ENCODE results near the gene ZSWIM1. TPM values are rescaled to one million over a fixed set of nuclear protein-coding genes. Genes with fewer than 3 reads are reported as not detected.

The ZSWIM1 gene
- total RNA-seq, 1 donor from 2014 or later, result 10.7 TPM

- Histone ChIP-seq H3K9me3 (ENCODE audit: low read depth) (no peaks in the 10 kb centered on the region), H4K20me1 (ENCODE audit: low read depth) (no peaks in the 10 kb centered on the region), H3K4me1 (peaks cover 11% of the 10 kb centered on the region), H3F3A (ENCODE audit: low read depth) (peaks cover 9% of the 10 kb centered on the region), H3K36me3 (no peaks in the 10 kb centered on the region), H3K27me3 (peaks cover 9% of the 10 kb centered on the region), H2AFZ (replicated peaks) (no peak overlapping the region), H3K4me3 (no peak overlapping the region), H3K27ac (no peak overlapping the region), H3K4me2 (no peak overlapping the region), H3K79me2 (ENCODE audit: low read depth) (peaks cover 11% of the 10 kb centered on the region), H3K9ac (no peak overlapping the region)
- peaks cover 13% of the 10 kb centered on the region for H3K36me3 Mint-ChIP-seq
- H3K4me1 Mint-ChIP-seq, result peaks cover 22% of the 10 kb centered on the region
- H3K27ac Mint-ChIP-seq, result no peak overlapping the region
- no peaks in the 10 kb centered on the region for H3K9me3 Mint-ChIP-seq
- DNase-seq (ENCODE audit: low spot score), result no peak
- peaks cover 4% of the 10 kb centered on the region for H3K27me3 Mint-ChIP-seq (ENCODE audit: insufficient read depth, low read depth)
- TF ChIP-seq CTCF (IDR thresholded peaks at IDR 0.05) (no peak), EZH2phosphoT487 (IDR thresholded peaks at IDR 0.05) (no peak), EZH2 (IDR thresholded peaks at IDR 0.05) (no peak)
- no peak overlapping the region for H3K4me3 Mint-ChIP-seq
Observed at GRCh38 chr20:45886590-45887345, 5.7 kb downstream of the ZSWIM1 start.

- Histone ChIP-seq H3F3A (ENCODE audit: low read depth) (peaks cover 5% of the 10 kb centered on the region), H3K27ac (no peak within 1 kb of the TSS), H4K20me1 (ENCODE audit: low read depth) (no peaks in the 10 kb centered on the region), H3K79me2 (ENCODE audit: low read depth) (peaks cover 6% of the 10 kb centered on the region), H3K9ac (no peak within 1 kb of the TSS), H3K27me3 (peaks cover 9% of the 10 kb centered on the region), H3K4me2 (no peak within 1 kb of the TSS), H3K9me3 (ENCODE audit: low read depth) (no peaks in the 10 kb centered on the region), H3K36me3 (no peaks in the 10 kb centered on the region), H3K4me1 (peaks cover 10% of the 10 kb centered on the region), H2AFZ (replicated peaks) (no peak within 1 kb of the TSS), H3K4me3 (no peak within 1 kb of the TSS)
- no peak for DNase-seq (ENCODE audit: low spot score)
- peaks cover 22% of the 10 kb centered on the region for H3K4me1 Mint-ChIP-seq
- H3K27me3 Mint-ChIP-seq (ENCODE audit: insufficient read depth, low read depth), result peaks cover 4% of the 10 kb centered on the region
- TF ChIP-seq EZH2 (IDR thresholded peaks at IDR 0.05) (no peak), EZH2phosphoT487 (IDR thresholded peaks at IDR 0.05) (no peak), CTCF (IDR thresholded peaks at IDR 0.05) (no peak)
- no peak within 1 kb of the TSS for H3K4me3 Mint-ChIP-seq
- no peak within 1 kb of the TSS for H3K27ac Mint-ChIP-seq
- H3K9me3 Mint-ChIP-seq, result no peaks in the 10 kb centered on the region
- peaks cover 13% of the 10 kb centered on the region for H3K36me3 Mint-ChIP-seq
Observed at GRCh38 chr20:45887346-45887715, 6.3 kb downstream of the ZSWIM1 start, which contains the start of gene SPATA25. TSS of gene SPATA25 (minus strand) at chr20:45887622. CDS start at chr20:45887590, 32 bp downstream.

GRCh38 chr20:45888681-45889080 is 7.7 kb downstream of the ZSWIM1 start:
- Histone ChIP-seq H2AFZ (replicated peaks) (no peak overlapping the region), H3K9me3 (ENCODE audit: low read depth) (no peaks in the 10 kb centered on the region), H3F3A (ENCODE audit: low read depth) (peaks cover 4% of the 10 kb centered on the region), H3K4me3 (no peak overlapping the region), H3K79me2 (ENCODE audit: low read depth) (no peaks in the 10 kb centered on the region), H4K20me1 (ENCODE audit: low read depth) (no peaks in the 10 kb centered on the region), H3K4me2 (no peak overlapping the region), H3K27me3 (peaks cover 9% of the 10 kb centered on the region), H3K27ac (no peak overlapping the region), H3K9ac (no peak overlapping the region), H3K36me3 (no peaks in the 10 kb centered on the region), H3K4me1 (peaks cover 10% of the 10 kb centered on the region)
- peaks cover 2% of the 10 kb centered on the region for H3K27me3 Mint-ChIP-seq (ENCODE audit: insufficient read depth, low read depth)
- H3K9me3 Mint-ChIP-seq, result no peaks in the 10 kb centered on the region
- no peak for TF ChIP-seq EZH2phosphoT487 (IDR thresholded peaks at IDR 0.05)
- no peak for TF ChIP-seq CTCF (IDR thresholded peaks at IDR 0.05)
- TF ChIP-seq EZH2 (IDR thresholded peaks at IDR 0.05), result no peak
- H3K4me1 Mint-ChIP-seq, result peaks cover 26% of the 10 kb centered on the region
- H3K4me3 Mint-ChIP-seq, result no peak overlapping the region
- peaks cover 2% of the 10 kb centered on the region for H3K36me3 Mint-ChIP-seq
- no peak overlapping the region for H3K27ac Mint-ChIP-seq
- no peak for DNase-seq (ENCODE audit: low spot score)
